Esophagus squamous epithelium (tissue), 5 donors: ENCODE results near the gene ARPC5L. TPM values are rescaled to one million over a fixed set of nuclear protein-coding genes. Genes with fewer than 3 reads are reported as not detected.
"Not testable (repeated sequence)": the region's sequence is repeated elsewhere in the genome, so short reads cannot be mapped to it uniquely, and the experiment has no call there.

ENCODE experiments used
- DNase-seq: peaks from one replicate; lab custom pipeline; 2025; lab: John Stamatoyannopoulos, UW
- H3K27ac ChIP-seq, 4 donors: fragments of 200-600 bp; sonication (generic); one replicate each; pipeline ENCODE4 v1.5.1; 2016 to 2019; ENCODE audit warnings: mild to moderate bottlenecking in 1 of 4
- H3K27me3 ChIP-seq, 4 donors: fragments of 200-600 bp; sonication (generic); 1 replicate in 3 of 4; 2 replicates in 1 of 4; pipeline versions ENCODE4 v1.5.1 to v1.6.0; 2017 to 2021; ENCODE audit warnings: antibody characterized with exemption in 1 of 4
- H3K36me3 ChIP-seq, 3 donors: fragments of 200-600 bp; sonication (generic); one replicate each; pipeline ENCODE4 v1.5.1; 2016 to 2019
- H3K4me1 ChIP-seq, 3 donors: fragments of 200-600 bp; sonication (generic); one replicate each; pipeline ENCODE4 v1.5.1; 2017 to 2019
- H3K4me3 ChIP-seq, 4 donors: fragments of 200-600 bp; sonication (generic); 1 replicate in 3 of 4; 2 replicates in 1 of 4; pipeline ENCODE4 v1.5.1; 2016 to 2019; ENCODE audit warnings: mild to moderate bottlenecking in 2 of 4, moderate library complexity in 1 of 4
- H3K9me3 ChIP-seq, 3 donors: fragments of 200-600 bp; sonication (generic); one replicate each; pipeline ENCODE4 v1.5.1; 2016 to 2019
- POLR2A ChIP-seq, 4 donors: fragments of 450-650 bp; IDR thresholded peaks; one replicate each; pipeline ENCODE4 v1.6.1; 2017; ENCODE audit warnings: antibody characterized with exemption in 4 of 4, mild to moderate bottlenecking in 4 of 4, moderate library complexity in 3 of 4
- WGBS, 2 donors: methylation state at CpG; one replicate each; pipeline ENCODE4 v1.1.5; 2018; 5-methylcytosine and 5-hydroxymethylcytosine counted together
- intact Hi-C: fragments of 100-400 bp; cut with DNase I; formaldehyde crosslinking; loops from one replicate; pipeline ENCODE4 v1.15.0; 2022
- total RNA-seq, 4 donors: library from RNA; depleted of rRNA; stranded (reverse); fragments of >200 nt; gene quantifications; one replicate each; pipeline ENCODE4 v1.1.0, GENCODE V29; 2016
- TF ChIP-seq, protein P1 (sequence below), 6 experiments: fragments of 450-650 bp in 4 of 6; fragments of 200-600 bp in 2 of 6; sonication (generic) in 2 of 6; IDR thresholded peaks; one replicate each; pipeline ENCODE4 v1.5.1; 2016 to 2019; ENCODE audit warnings: antibody characterized with exemption in 6 of 6, mild to moderate bottlenecking in 4 of 6, moderate library complexity in 4 of 6
- donor health status: DM: yes; HTN: yes; CAD: no.

The ARPC5L gene
- total RNA-seq, 4 donors from 2014 or later, result 39.1 to 59.6 (median 45.3) TPM

DNA sequence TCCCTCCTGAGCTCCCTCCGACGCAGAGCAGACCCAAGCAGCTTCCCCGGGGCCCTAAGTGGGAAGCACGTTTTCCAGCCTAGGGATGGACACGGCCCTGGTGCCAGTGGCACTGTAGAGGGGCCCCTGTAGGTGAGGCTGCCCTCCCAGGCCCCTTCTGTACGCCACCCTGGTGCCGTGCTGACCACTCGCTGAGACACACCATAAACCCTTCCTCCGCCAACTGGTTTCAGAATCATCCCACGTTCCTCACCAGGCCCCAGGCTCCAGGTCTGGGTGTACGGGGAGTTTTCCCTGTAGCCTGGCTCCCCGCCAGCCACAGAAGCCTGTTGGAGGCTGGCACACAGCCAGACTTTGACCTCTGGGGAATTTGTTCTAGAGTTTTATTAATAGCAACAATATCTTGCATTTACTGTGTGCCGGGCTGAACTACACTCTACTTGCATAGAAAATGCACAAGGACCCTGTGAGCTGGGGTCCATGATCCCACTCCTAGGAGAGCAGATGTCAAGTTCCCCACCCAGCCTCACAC is 26.8 kb upstream of the ARPC5L start:
- no peak for DNase-seq
- intact Hi-C loops, result no loop called here
- peak overlapping the region; percentile 2 to 47 (median 19) for H3K27ac ChIP-seq
- no peak overlapping the region for H3K4me3 ChIP-seq
- WGBS, 2 donors, result 24 to 30% methylated on average over 5 of the region's 13 CpGs
- no peaks in the 10 kb centered on the region for H3K9me3 ChIP-seq
- peaks cover 12 to 48% (median 34%) of the 10 kb centered on the region in 3 donors for H3K4me1 ChIP-seq
- H3K36me3 ChIP-seq, result no peaks in the 10 kb centered on the region
- no peaks in the 10 kb centered on the region for H3K27me3 ChIP-seq
- TF ChIP-seq POLR2A (IDR thresholded peaks at IDR 0.05), result no peak
- TF ChIP-seq, protein P1, sequence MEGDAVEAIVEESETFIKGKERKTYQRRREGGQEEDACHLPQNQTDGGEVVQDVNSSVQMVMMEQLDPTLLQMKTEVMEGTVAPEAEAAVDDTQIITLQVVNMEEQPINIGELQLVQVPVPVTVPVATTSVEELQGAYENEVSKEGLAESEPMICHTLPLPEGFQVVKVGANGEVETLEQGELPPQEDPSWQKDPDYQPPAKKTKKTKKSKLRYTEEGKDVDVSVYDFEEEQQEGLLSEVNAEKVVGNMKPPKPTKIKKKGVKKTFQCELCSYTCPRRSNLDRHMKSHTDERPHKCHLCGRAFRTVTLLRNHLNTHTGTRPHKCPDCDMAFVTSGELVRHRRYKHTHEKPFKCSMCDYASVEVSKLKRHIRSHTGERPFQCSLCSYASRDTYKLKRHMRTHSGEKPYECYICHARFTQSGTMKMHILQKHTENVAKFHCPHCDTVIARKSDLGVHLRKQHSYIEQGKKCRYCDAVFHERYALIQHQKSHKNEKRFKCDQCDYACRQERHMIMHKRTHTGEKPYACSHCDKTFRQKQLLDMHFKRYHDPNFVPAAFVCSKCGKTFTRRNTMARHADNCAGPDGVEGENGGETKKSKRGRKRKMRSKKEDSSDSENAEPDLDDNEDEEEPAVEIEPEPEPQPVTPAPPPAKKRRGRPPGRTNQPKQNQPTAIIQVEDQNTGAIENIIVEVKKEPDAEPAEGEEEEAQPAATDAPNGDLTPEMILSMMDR (IDR thresholded peaks at IDR 0.05), result no peak

- H3K4me3 ChIP-seq, H3K9me3 ChIP-seq, H3K27me3 ChIP-seq, H3K27ac ChIP-seq, H3K36me3 ChIP-seq, intact Hi-C loops, DNase-seq: not testable (repeated sequence)
- 60 to 83% methylated on average over 3 of the region's 5 CpGs for WGBS, 2 donors
- H3K4me1 ChIP-seq, result peaks cover 17 to 55% (median 20%) of the 10 kb centered on the region in 3 donors
Observed at GRCh38 chr9:124838132-124838531, 23.8 kb upstream of the ARPC5L start.

DNA sequence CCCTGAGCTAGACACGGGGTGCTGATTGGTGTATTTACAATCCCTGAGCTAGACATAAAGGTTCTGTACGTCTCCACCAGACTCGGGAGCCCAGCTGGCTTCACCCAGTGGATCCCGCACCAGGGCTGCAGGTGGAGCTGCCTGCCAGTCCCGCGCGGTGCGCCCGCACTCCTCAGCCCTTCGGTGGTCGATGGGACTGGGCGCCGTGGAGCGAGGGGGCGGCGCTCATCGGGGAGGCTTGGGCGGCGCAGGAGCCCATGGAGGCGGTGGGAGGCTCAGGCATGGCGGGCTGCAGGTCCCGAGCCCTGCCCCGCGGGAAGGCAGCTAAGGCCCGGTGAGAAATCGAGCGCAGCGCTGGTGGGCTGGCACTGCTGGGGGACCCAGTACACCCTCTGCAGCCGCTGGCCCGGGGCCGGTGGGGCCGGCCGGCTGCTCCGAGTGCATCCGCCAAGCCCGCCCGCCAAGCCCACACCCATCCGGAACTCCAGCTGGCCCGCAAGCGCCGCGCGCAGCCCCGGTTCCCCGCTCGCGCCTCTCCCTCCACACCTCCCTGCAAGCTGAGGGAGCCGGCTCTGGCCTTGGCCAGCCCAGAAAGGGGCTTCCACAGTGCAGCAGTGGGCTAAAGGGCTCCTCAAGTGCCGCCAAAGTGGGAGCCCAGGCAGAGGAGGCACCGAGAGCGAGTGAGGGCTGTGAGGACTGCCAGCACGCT is 23.2 kb upstream of the ARPC5L start:
- WGBS, 2 donors, result 100% methylated on average over 1 of the region's 52 CpGs; no CpG with 5 or more reads in 1 of the 2 donors
- Histone ChIP-seq H3K4me1 (peaks cover 17 to 57% (median 20%) of the 10 kb centered on the region in 3 donors), H3K4me3 (peak overlapping the region in 2 of 4 donors; percentile 20 to 36)
- H3K36me3 ChIP-seq, intact Hi-C loops, H3K27me3 ChIP-seq, DNase-seq, H3K9me3 ChIP-seq, H3K27ac ChIP-seq: not testable (repeated sequence)

DNA sequence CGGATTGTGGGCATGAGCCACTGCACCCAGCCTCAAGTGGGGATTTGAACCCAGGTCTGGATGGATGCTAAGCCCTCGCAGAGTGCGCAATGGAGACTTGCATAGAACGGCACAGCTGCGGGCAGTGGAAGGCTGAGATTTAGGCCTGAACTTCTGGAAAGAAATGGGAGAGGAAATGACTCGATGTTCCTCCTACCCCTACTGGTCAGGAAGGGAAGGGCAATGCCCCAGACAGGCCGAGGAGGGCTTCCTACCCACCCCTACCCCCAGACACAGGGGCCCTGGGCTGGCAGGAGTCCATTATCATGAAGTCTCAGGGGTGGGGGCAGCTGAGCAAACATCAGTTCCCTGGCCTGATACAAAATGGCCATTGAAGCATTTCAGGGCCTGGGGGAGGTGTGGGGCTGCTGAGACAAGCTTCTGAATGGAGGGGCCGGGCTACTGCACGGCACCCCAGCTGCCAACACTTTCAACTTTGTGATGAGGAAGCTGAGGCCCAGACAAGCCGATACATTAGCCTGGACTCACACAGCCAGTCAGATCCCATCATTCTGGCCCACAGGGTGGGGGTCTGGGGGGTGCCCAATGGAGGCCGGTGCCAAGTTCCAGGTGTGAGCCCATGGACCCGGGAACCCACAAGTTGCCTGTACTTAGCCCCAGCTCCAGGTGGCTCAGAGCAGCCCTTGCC is 22.2 kb upstream of the ARPC5L start:
- Histone ChIP-seq H3K4me1 (peaks cover 14 to 56% (median 15%) of the 10 kb centered on the region in 3 donors), H3K9me3 (no peaks in the 10 kb centered on the region), H3K27ac (no peak overlapping the region), H3K36me3 (no peaks in the 10 kb centered on the region), H3K4me3 (no peak overlapping the region), H3K27me3 (no peaks in the 10 kb centered on the region)
- no peak for TF ChIP-seq POLR2A (IDR thresholded peaks at IDR 0.05)
- TF ChIP-seq, protein P1 (IDR thresholded peaks at IDR 0.05), result peak in 4 of 6 experiments; percentile 35 to 55 (median 45)
- DNase-seq, result no peak
- intact Hi-C loops, result no loop called here
- 59 to 60% methylated on average over 2 to 9 of the region's 12 CpGs for WGBS, 2 donors

DNA sequence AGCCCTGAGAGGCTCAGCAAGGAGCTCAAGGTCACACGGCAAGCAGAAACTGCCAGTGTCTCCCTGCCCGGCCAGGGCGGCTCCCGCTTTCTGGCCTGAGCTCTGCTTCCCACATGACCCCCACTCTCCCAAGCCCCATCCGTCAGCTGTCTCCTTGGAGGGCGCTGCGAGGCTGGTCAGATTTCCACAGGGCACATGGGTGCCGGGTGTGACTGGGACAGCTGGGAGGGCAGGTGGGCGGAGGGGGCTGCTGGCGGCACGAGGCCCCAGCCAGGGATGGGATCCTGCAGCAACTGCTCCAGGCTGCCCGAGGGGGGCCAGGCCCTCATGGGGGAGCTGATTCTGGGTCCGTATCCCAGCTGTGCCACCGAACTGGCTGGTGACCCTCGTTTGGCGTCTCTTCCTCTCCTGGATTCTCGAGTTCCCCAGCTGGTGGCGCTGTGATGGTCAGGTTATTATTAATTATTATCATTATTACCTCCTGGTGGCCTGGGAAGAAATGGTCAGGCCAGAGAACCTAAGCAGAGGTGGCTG is 21.6 kb upstream of the ARPC5L start:
- Histone ChIP-seq H3K4me1 (peaks cover 7 to 50% (median 9%) of the 10 kb centered on the region in 3 donors), H3K27ac (no peak overlapping the region), H3K4me3 (no peak overlapping the region), H3K36me3 (no peaks in the 10 kb centered on the region), H3K27me3 (no peaks in the 10 kb centered on the region), H3K9me3 (no peaks in the 10 kb centered on the region)
- TF ChIP-seq, protein P1 (IDR thresholded peaks at IDR 0.05), result peak in 2 of 6 experiments; percentile 11 to 36
- no peak for TF ChIP-seq POLR2A (IDR thresholded peaks at IDR 0.05)
- intact Hi-C loops, result no loop called here
- no peak for DNase-seq
- WGBS, 2 donors, result 65 to 88% methylated on average over 6 to 7 of the region's 18 CpGs
